Measurements from ENCODE around the gene TMEM238L.

TMEM238L gene

GRCh38 chr17:10773391-10773790 lies 30.5 kb downstream of the TMEM238L start:
- DNase-seq (ENCODE audit: low read depth in 3 of 3), result no peak

- DNase-seq (ENCODE audit: low read depth in 3 of 3), result peak in 1 of 3 experiments; percentile 37
Observed at GRCh38 chr17:10772425-10773380, 31.2 kb downstream of the TMEM238L start.

GRCh38 chr17:10771148-10771547 lies 32.8 kb downstream of the TMEM238L start:
- DNase-seq (ENCODE audit: low read depth in 3 of 3), result no peak

- DNase-seq (ENCODE audit: low read depth in 3 of 3), result no peak
Observed at GRCh38 chr17:10769840-10770239, 34.1 kb downstream of the TMEM238L start.

GRCh38 chr17:10768750-10769251 lies 35.1 kb downstream of the TMEM238L start:
- DNase-seq (ENCODE audit: low read depth in 3 of 3), result no peak

DNA sequence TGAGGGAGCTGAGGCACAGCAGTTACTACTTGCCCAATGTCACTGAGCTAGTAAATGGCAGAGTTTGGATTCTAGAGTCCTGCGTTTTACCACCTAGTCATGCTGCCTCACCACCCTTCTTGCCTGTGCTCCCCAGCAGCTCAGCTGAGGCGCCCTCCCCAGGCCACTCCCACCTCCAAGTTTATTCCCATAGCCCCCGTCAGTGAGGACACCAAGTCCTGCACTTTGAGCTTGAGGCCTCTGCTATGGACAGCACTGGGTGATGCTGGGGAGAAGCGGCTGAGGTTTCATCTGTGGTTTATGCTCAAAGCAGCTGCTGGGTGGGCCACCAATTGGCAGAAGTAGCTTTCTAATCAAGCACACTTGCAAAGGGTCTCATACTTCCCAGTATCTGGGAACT lies 36.7 kb downstream of the TMEM238L start:
- DNase-seq (ENCODE audit: low read depth in 3 of 3), result no peak

DNA sequence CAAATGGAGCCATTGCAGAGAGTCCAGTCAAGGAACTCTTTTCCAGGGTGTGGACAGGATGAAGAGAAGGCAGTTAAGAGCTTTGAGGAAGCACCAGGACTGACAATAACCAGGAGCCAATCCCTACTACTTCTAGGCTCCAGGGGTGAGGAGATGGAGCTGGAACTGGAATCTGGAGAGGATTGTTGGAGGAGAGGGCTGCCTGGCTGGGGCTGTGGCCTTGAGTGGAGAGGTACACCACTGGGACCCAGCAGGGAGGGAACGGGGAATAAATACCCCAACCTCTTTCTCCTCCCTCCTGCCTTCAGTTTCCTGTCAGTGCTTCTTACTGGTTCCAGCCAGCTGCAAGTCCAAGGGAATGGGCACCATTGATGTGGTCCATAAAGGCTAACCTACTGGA lies 41.9 kb downstream of the TMEM238L start:
- no peak for DNase-seq (ENCODE audit: low read depth in 3 of 3)

GRCh38 chr17:10761281-10761680 lies 42.6 kb downstream of the TMEM238L start:
- DNase-seq (ENCODE audit: low read depth in 3 of 3), result no peak

DNA sequence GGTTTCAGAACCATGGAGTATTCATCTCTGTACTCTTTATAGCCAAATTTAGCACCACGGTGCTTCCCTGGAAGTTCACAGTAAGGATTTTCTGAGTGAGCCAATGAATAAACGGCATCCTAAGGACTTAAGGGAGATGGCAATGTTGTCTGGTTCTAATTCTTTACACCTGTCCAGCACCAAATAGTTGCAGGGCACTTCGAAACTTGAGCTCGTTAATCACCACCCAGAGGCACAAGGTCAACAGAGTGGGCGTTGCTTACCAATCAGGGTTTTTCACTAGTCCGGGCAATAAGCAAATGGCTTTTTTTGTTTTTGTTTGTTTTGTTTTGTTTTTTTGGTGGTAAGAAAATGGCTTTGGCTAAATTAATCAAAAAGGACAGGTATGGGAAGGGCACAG lies 45.8 kb downstream of the TMEM238L start:
- DNase-seq (ENCODE audit: low read depth in 3 of 3), result no peak

DNA sequence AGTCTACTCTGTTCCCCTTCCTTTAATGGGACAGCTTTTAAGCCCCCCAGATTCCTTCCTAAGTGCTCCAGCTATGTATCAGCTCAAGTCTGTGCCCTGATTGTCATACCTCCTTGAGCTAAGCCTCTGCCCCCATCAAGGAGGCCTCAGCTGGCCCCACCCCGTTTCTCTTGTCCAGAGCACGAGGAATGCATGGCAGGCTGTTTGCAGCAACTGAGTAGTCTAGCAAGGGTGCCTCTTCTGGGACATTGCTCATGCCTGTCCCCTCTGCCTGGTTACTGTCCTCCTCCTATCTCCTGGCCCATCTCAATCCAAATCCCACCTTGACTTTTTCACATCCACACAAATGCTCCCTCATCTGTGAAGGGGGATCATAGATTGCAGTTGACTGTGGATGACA lies 46.3 kb downstream of the TMEM238L start:
- no peak for DNase-seq (ENCODE audit: low read depth in 3 of 3)

- no peak for DNase-seq (ENCODE audit: low read depth in 3 of 3)
Observed at GRCh38 chr17:10757067-10757466, 46.8 kb downstream of the TMEM238L start.

DNA sequence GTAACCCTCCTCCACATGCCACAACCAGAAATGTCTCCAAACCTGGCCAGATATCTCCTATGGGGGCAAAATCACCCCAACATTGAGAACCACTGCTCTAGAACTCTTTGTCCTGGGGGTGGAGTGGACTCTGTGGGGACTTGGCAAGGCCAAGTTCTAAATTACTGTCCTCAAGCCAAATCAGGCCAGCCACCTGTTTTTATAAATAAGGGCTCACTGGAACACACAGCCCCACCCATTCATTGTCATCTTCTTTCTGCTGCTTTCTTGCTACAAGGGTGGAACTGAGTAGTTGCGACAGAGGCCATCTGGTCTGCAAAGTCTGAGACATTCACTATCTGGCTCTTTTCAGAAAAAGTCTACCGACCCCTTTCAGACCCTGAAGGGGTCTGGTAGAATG lies 47.3 kb downstream of the TMEM238L start:
- no peak for DNase-seq (ENCODE audit: low read depth in 3 of 3)

GRCh38 chr17:10756185-10756584 lies 47.7 kb downstream of the TMEM238L start:
- DNase-seq (ENCODE audit: low read depth in 3 of 3), result no peak

GRCh38 chr17:10755592-10756127 lies 48.2 kb downstream of the TMEM238L start:
- no peak for DNase-seq (ENCODE audit: low read depth in 3 of 3)

DNA sequence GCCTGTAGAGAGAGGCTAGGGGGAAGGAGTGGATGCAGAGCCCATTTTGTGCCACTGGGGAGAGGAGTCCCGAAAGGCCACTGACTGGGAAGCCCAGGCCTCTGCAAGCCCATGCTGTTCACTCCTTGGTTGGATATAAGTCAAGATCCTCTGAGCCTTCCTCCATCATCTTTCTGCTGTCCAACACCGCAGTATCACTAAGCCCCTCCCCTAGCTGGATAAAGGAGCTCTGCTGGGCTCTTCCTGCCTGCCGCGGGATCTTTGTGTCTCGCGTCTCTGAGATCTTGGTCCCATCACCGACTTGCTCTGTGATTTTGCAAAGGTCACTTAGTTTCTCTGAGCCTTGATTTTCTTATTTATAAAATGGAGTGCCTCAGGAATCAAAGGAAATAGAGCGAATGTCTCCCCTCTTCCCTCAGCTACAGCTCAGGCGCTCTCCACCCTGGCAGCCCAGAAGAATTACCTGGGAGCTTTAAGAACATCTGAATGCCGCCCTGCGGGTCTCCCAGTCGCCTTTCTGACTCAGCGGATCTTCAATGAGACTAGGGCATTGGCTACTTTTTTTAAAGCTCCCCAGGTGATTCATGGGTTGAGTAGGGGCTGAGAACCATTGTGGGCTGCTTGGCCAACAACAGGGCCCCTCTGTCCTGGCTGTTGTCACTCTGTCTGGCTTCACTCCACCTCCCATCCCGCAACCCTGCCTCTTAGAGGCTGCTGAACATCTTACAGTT lies 48.9 kb downstream of the TMEM238L start:
- DNase-seq (ENCODE audit: low read depth in 3 of 3), result no peak

GRCh38 chr17:10754109-10754508 lies 49.8 kb downstream of the TMEM238L start:
- DNase-seq (ENCODE audit: low read depth in 3 of 3), result peak in 1 of 3 experiments; percentile 13

DNA sequence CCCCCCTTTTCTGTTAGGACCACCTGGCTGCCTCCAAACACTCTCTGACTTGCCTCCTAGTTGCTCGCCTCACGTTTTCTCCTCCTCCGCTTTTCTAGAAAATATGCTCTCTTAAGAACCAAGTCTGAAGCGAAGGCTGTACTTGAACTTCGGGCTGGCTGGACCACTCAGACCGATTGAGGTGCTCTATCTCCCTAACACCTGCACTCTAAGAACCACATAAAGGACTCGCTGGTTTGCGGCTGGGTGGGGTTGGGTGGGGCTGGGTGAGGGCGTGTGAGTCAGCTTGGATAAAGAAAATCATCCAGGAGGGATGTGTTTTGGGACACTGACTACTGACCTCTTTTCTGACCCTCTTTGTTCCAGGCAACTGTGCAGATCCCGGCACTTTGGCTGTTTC lies 51.2 kb downstream of the TMEM238L start:
- DNase-seq (ENCODE audit: low read depth in 3 of 3), result no peak

DNA sequence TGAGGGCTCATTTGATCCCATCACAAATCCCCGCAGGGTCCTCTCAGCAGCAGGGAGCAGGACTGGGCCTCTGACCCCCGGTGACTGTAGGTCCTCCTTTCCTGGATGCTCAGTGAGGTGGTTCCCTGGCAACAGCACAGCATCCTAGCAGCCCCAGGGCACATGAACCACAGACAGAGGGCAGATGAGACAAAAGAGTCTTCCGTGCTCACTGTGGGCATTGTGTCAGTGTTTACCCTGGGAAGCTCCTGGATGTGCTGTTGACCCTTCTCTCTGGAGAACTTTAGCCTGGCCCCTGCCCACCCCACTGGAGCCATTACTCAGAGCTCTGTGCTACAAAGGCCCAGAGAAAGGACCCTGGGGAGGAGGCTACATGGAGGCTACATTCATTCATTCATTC lies 52.3 kb downstream of the TMEM238L start:
- DNase-seq (ENCODE audit: low read depth in 3 of 3), result no peak

DNA sequence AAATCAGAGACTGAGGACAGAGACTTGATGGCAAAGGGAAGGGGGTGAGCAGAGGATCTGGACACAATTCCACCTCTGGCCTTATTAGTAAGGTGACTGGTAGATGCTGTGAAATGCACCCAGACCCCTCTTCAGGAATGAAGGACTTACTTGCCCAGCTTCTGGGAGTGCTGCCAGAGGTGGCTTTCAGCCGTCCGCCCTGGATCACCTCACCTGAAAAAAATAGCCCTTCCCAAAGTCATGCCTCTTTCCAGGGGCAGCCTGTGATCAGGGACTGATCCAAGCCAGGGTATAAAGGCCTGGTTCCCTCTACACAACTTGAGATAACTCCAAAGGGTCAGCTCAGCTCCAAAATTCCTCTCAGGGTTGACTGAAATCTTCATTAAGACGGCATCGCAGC lies 53.7 kb downstream of the TMEM238L start:
- no peak for DNase-seq (ENCODE audit: low read depth in 3 of 3)

- DNase-seq (ENCODE audit: low read depth in 3 of 3), result no peak
Observed at GRCh38 chr17:10748531-10749181, 55.2 kb downstream of the TMEM238L start.

DNA sequence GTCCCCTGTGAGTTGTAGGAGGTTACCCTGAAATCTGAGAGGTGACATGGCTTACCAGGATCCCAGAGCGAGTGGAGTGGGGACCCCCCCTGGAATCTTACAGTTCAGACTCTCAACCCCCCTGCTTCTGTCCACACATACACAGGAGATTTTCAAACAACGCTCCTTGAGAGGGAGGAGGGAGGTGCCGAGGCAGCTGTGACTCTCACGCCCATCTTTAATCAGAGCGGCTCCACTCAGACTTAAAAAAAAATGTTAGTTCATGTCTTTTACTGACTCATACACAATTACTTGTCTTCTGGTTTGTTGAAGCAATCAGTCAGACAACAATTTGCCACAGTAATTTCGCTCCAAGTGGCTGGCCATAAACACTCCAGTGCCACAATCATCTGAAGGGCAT lies 58.7 kb downstream of the TMEM238L start:
- no peak for DNase-seq (ENCODE audit: low read depth in 3 of 3)
